ENCODE results near the gene TRAF7.

TRAF7 gene

GRCh38 chr16:2208308-2208707 lies 52.7 kb downstream of the TRAF7 start:
- TF ChIP-seq, protein P1, sequence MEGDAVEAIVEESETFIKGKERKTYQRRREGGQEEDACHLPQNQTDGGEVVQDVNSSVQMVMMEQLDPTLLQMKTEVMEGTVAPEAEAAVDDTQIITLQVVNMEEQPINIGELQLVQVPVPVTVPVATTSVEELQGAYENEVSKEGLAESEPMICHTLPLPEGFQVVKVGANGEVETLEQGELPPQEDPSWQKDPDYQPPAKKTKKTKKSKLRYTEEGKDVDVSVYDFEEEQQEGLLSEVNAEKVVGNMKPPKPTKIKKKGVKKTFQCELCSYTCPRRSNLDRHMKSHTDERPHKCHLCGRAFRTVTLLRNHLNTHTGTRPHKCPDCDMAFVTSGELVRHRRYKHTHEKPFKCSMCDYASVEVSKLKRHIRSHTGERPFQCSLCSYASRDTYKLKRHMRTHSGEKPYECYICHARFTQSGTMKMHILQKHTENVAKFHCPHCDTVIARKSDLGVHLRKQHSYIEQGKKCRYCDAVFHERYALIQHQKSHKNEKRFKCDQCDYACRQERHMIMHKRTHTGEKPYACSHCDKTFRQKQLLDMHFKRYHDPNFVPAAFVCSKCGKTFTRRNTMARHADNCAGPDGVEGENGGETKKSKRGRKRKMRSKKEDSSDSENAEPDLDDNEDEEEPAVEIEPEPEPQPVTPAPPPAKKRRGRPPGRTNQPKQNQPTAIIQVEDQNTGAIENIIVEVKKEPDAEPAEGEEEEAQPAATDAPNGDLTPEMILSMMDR (conservative IDR thresholded peaks at IDR 0.05): no peak
- TF ChIP-seq ZFX (IDR thresholded peaks at IDR 0.05): no peak
- H3K27ac ChIP-seq: no peak overlapping the region

GRCh38 chr16:2208772-2209171 lies 53.2 kb downstream of the TRAF7 start:
- TF ChIP-seq, protein P1 (conservative IDR thresholded peaks at IDR 0.05): no peak
- TF ChIP-seq ZFX (IDR thresholded peaks at IDR 0.05): no peak
- no peak overlapping the region for H3K27ac ChIP-seq

DNA sequence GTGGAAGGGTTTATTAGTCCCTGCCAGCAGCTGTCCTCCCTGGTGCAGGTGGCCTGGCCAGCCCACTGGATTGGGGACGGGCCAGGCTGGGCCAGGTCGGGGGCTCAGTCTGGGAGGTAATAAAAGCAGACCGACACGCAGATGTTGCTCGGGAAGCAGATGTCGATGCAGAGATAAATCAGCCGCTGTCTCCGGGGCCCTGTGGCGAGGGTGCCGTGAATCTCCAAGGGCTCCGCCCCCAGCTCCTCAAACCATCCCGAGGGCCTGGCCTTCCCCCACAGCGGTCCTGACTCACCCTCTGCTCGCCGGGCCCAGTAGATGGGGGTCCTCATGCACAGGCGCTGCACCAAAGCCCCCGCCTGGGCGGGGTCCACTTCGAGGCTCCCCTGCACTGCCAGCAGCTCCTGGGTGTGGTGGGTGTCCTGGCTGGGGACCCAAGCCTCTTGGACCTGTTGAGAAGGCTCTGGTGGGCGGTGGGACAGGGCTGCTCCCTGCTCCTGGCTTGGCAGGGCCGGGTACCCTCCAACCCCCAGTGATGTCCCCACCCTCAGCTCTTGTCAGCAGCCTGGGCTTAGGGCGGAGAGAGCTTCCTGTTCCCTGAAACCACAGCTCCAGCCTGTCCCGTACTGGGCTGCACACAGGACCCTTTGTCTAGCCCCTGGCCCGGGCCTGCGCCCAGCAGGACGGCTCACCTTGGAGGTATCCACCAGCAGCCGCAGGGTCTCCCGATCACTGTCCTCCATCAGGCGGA lies 53.9 kb downstream of the TRAF7 start:
- H3K27ac ChIP-seq: no peak overlapping the region; the same call in 1 of the 2 replicates
- no peak for TF ChIP-seq ZFX (IDR thresholded peaks at IDR 0.05)
- TF ChIP-seq, protein P1 (conservative IDR thresholded peaks at IDR 0.05): no peak

DNA sequence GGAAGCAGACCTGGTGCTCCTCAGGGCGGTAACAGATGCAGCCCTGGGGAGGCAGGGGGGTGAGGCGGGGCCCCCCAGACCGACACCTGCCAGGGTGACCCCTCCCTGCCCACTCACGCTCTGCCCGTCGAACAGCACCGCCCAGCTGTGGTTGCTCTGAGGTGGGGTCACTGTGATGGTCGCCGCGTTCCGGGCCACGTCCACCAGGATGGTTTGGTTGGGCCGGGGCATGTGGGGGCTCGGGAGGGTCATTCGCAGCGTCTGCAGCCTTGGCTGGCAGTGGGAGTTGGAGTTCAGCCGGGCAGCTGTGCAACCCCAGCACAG lies 54.4 kb downstream of the TRAF7 start:
- peak overlapping the region; percentile 94; the same call in 1 of the 2 replicates for H3K27ac ChIP-seq
- TF ChIP-seq ZFX (IDR thresholded peaks at IDR 0.05): no peak
- TF ChIP-seq, protein P1 (conservative IDR thresholded peaks at IDR 0.05): no peak

GRCh38 chr16:2210386-2211365 lies 55.1 kb downstream of the TRAF7 start, which contains the start of gene BRICD5:
TSS of gene BRICD5 (minus strand) at chr16:2210863. CDS start at chr16:2210833, 30 bp downstream.
- H3K27ac ChIP-seq: peak within 1 kb of the TSS; percentile 94
- no peak for TF ChIP-seq ZFX (IDR thresholded peaks at IDR 0.05)
- TF ChIP-seq, protein P1 (conservative IDR thresholded peaks at IDR 0.05): no peak

DNA sequence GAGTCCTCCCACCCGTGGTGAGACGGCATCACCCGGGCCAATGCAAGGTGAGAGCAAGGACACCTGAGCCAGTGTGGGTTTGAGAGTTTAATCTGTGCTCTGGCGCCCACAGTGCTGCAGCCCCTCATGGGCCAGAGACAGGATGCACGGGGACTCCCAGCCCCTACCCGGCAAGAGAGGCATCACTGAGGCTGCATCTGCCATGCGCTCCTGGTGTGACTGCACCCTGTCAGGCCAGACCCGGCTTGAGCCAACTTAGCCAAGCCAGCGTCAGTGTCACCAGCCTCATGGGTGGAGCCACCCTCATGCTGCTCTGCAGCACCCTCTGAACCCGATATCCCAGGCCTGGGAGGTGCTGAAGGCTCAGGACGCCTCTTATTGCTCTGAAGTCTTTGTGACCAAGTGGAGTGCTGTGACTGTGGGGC lies 56.4 kb downstream of the TRAF7 start:
- H3K27ac ChIP-seq: peak overlapping the region; percentile 94
- TF ChIP-seq, protein P1 (conservative IDR thresholded peaks at IDR 0.05): no peak
- TF ChIP-seq ZFX (IDR thresholded peaks at IDR 0.05): no peak
